GM12801 (cell line): ENCODE data around the gene APOL2.

Experiments
- CTCF ChIP-seq: IDR thresholded peaks from one replicate; pipeline ENCODE4 v1.5.1; 2011; ENCODE audit warnings: control low read depth; ENCODE audit not compliant: insufficient read length; ENCODE audit errors: extremely low read depth

The APOL2 gene

DNA sequence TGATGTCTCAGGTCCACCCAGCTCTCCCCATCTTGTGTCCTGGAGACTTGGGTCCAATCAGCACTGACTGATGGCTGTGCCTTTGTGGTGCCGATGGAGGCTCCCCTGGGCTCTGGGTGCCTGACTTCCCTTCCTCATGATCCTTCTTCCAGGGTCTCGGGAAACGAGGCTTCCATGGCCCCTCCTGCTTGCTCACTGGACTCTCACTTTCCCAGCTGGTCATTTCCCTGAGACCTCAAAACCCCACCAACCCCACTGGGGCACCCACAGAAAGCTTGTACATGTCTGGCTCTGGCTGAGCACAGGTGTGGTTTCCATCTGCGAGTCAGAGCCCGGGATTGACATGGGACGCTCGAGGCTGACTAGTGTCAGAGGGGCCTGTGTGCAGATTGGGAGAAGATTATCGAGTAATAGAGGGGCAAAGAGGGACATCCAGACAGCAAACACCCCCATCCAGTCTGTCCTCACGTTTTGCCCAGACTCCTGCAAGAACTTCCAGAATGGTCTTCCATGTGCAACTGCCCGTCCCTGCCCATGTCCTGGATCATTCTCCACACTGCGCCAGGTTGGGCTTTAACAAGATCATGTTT lies 28.7 kb upstream of the APOL2 start:
- TF ChIP-seq CTCF = no peak

DNA sequence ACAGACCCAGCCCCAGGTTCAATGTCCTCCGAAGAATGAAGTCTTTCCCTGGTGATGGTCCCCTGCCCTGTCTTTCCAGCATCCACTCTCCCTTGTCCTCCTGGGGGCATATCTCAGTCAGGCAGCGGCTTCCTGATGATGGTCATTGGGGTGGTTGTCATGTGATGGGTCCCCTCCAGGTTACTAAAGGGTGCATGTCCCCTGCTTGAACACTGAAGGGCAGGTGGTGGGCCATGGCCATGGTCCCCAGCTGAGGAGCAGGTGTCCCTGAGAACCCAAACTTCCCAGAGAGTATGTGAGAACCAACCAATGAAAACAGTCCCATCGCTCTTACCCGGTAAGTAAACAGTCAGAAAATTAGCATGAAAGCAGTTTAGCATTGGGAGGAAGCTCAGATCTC lies 27.7 kb upstream of the APOL2 start:
- no peak for TF ChIP-seq CTCF

DNA sequence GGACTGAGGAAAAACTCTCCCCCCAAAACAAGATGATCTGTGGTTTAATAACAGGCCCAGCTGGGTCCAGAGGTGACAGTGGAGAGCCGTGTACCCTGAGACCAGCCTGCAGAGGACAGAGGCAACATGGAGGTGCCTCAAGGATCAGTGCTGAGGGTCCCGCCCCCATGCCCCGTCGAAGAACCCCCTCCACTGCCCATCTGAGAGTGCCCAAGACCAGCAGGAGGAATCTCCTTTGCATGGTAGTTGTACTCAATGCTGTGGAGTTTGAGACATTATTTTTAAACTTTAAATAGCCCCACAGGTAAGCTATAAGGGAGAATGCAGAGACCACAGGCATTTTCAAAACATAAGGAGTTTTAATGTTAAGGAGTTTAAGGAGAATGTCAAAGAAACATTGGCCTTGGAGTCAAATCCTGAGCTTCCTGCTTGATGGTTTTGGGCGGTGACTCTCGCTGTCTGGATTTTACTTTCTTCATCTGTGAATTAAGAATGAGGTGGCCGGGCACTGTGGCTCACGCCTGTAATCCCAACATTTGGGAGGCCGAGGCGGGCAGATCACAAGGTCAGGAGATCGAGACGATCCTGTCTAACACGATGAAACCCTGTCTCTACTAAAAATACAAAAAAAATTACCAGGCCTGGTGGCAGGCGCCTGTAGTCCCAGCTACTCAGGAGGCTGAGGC lies 20.4 kb upstream of the APOL2 start:
- no peak for TF ChIP-seq CTCF

DNA sequence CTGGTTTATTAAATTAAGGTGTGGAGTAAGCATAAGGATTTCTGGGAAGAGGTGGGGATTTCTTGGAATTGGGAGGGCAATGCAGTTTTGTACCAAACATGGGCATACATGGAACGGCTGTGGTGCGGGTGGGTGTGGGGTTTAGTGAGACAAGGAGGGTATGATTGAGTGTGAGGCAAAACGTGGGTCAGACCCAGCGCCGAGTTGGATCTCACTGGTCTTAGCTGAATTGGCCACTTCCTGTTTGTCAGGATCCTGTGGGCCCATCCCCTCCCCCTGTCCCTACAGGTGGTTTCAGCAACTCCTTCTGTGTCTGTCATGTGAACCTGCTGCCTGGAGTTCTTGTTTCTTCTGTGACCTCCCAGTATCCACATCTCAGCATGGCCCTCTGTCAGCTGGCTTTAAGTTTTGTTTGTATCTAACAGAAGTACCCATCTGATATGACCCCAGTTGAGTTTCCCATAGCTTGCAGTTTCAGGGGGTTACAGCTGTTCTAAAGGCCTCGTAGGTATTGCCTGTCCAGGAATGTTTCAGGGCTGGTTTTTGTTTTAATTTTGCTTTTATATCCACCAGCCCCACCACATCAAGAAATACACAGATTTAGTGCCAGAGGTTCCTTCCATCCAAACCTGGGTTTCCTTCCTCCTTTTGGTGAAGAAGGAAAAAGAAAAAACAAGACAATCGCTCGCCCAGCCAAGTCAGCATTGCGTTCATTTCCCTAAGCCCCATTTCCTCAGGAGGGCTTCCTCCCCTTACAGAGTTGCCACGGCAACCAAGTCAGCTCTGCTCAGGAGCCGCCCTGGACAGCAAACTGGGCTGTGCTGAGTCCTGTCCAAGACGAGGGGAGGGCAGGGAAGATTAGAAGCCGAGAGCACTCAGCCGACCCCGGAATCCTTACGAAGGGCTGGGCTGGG lies 19.6 kb upstream of the APOL2 start:
- no peak for TF ChIP-seq CTCF

DNA sequence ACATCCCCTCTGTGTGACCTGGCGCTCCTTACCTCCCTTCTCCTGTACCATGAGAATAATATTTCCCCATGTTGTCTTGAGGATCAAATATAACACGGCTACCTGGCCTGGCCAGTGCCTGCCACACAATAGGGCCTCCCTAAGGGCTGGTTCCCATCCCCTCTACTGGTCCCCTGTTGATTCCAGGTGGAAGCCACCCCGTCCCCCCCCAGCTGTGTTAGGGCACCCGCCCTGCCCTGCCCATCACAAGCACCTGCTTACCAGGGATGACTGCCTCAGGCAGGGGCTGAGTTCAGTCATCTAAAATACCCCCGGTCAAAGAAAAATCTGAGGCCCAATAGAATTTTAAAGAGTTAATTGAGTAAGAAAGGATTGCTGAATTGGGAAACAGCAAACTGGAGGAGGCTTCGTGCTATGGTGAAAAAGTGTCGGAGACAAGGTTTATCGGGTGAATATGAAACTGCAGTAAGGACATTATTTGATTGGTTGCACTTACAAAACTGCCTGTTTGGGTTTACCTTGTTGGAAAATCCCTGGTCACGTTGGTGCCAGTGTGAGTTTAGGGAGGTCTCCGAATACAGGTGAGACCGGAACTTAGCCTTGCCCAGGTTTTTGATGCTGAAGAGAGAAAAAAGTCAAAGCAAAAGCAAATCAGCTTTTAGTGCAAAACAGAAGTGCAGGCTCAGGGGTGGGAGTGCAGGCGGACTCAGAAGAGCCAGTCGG lies 18.8 kb upstream of the APOL2 start:
- no peak for TF ChIP-seq CTCF

- no peak for TF ChIP-seq CTCF
Measured at GRCh38 chr22:36257308-36257707, 18.0 kb upstream of the APOL2 start.

GRCh38 chr22:36256478-36256877 lies 17.2 kb upstream of the APOL2 start:
- no peak for TF ChIP-seq CTCF
